Measurements from ENCODE around the gene TBC1D14.
"Not testable (repeated sequence)": the region's sequence is repeated elsewhere in the genome, so short reads cannot be mapped to it uniquely, and the experiment has no call there.

TBC1D14 gene

DNA sequence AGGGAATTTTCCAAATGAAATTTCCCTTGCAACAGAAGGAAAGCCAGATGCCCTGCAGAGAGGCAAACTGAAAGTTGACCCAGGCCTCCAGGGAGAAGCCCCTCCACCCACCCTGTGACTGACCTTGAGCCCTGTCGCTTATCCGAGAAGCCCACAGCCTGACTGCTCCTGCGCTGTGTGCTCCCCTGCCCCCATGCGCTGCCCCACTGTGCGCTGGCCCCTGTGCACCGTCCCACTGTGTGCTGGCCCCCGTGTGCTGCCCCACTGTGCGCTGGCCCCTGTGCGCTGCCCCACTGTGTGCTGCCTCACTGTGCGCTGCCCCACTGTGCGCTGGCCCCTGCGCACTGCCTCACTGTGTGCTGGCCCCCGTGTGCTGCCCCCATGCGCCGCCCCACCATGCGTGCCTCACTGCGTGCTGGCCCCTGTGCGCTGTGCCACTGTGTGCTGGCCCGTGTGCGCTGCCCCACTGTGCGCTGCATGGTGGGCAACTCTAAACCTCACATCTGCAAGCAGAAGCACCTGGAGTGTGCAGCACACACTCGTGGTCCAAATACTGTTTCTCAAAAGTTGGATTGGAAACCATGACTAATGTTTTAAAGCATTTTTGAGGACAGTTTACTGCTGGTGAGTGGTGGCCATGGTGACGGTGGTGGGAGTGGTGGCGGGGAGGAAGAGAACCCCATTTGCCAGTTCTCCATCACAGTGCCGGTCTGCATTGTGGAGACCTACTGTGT is 166.5 kb downstream of the TBC1D14 start:
- no peak for DNase-seq

DNA sequence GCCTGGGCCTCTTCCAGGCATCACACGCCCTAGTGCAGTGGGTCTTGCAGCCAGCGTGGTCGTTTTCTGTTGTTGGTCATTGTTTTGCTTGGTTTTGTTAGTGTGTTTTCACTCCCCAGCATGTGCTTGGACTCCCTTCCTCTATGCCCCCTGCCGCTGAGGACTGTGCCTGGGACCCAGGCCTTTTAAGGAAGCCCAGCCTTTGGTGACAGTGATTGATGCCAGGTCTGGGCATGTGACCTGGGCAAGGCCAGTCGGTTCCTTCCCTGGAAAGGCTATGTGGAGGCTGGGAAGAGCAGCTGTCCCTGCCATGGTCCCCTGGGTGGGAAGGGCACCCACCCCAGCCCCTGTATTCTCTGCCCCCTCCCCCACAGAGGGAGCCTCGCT is 167.1 kb downstream of the TBC1D14 start:
- no peak for DNase-seq

DNA sequence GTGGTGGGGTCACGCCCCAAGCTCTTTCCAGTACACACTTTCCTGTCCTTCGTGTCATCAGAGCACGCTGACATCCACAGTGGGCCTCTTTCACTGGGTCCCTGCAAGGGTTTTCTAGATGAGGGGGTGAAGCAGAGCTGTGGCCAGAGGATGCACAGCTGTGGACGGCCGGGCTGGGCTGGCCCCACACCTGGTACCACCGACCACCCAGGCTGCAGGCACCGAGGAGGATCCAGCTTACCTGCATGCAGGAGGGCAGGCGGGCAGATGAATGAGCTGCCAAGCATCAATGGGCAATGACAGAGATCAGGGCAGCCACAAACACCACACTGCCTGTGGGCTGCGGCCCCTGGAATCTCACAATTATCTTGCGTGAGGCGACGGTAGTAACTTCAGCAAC is 167.7 kb downstream of the TBC1D14 start:
- no peak for DNase-seq

DNA sequence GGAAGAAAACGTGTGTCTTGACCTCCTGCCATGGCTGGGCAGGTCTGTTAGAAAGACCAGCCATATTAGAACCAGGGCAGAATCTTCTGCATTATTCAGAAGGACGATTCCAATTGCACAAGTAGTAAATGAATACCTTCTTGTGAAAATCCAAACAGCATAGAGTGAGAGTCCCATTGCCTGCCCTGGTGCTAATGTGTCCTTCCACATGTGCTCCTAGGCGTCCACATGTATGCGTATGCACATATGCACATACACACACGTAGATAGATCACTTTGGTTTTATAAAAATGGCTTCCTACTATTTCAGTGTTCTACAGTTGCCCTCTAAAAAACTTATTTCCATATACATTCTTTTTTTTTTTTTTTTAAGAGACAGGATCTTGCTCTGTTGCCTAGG is 168.4 kb downstream of the TBC1D14 start:
- no peak for DNase-seq

DNA sequence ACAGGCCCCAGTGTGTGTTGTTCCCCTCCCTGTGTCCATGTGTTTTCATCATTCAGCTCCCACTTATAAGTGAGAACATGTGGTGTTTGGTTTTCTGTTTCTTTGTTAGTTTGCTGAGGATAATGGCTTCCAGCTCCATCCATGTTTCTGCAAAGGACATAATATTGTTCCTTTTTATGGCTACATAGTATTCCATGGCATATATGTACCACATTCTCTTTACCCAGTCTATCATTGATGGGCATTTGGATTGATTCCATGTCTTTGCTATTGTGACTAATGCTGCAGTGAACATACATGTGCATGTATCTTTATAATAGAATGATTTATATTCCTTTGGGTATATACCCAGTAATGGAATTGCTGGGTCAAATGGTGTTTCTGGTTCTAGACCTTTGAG is 169.9 kb downstream of the TBC1D14 start:
- not testable (repeated sequence) for DNase-seq

DNA sequence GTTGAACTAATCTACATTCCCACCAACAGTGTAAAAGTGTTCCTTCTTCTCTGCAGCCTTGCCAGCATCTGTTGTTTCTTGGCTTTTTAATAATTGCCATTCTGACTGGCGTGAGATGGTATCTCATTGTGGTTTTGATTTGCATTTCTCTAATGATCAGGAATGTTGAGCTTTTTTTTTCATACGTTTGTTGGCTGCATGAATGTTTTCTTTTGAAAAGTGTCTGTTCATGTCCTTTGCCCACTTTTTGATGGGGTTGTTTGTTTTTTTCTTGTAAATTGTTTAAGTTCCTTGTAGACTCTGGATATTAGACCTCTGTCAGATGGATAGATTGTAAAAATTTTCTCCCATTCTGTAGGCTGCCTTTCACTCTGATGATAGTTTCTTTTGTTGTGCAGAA is 170.3 kb downstream of the TBC1D14 start:
- not testable (repeated sequence) for DNase-seq

All from nucleus accumbens (tissue), 56 donors.